ENCODE data around the gene CUL5. TPM values are rescaled to one million over a fixed set of nuclear protein-coding genes. Genes with fewer than 3 reads are reported as not detected.

Gene CUL5
- polyA plus RNA-seq = 10 to 100 TPM; 31.2 to 43.0 (median 42.2) TPM

- peak within 1 kb of the TSS; percentile 95 to 98 (median 98) for H3K27ac Mint-ChIP-seq
- no peaks in the 10 kb centered on the region for H3K9me3 Mint-ChIP-seq
- peaks cover 7 to 27% of the 10 kb centered on the region in 2 donors for H3K4me1 Mint-ChIP-seq
Observed at GRCh38 chr11:108008656-108009496, at the start of gene CUL5. CUL5 (plus strand) TSS chr11:108008898; CDS start chr11:108009349, 451 bp downstream.

GRCh38 chr11:107961480-107961879 is 47.2 kb upstream of the CUL5 start:
- H3K27me3 Mint-ChIP-seq (ENCODE audit: low read depth in 3 of 3) = peaks cover 0 to 6% (median 0%) of the 10 kb centered on the region in 3 donors
- DNase-seq = no peak
- H3K9me3 Mint-ChIP-seq = no peaks in the 10 kb centered on the region
- no peak overlapping the region for H3K27ac Mint-ChIP-seq
- no peaks in the 10 kb centered on the region for H3K36me3 Mint-ChIP-seq
- H3K4me3 Mint-ChIP-seq = no peak overlapping the region
- no peaks in the 10 kb centered on the region for H3K4me1 Mint-ChIP-seq

More at GRCh38 chr11:108008656-108009496, at the start of gene CUL5:
- DNase-seq = peak; percentile 86 to 88 (median 88)
- peaks cover 7 to 14% (median 10%) of the 10 kb centered on the region in 3 donors for H3K27me3 Mint-ChIP-seq (ENCODE audit: low read depth in 3 of 3)
- H3K36me3 Mint-ChIP-seq = no peaks in the 10 kb centered on the region
- H3K4me3 Mint-ChIP-seq = peak within 1 kb of the TSS; percentile 97 to 100 (median 98)

GRCh38 chr11:107962181-107962580 is 46.5 kb upstream of the CUL5 start:
- H3K4me3 Mint-ChIP-seq = no peak overlapping the region
- H3K27me3 Mint-ChIP-seq (ENCODE audit: low read depth in 3 of 3) = peaks cover 0 to 6% (median 0%) of the 10 kb centered on the region in 3 donors
- H3K9me3 Mint-ChIP-seq = no peaks in the 10 kb centered on the region
- no peaks in the 10 kb centered on the region for H3K36me3 Mint-ChIP-seq
- H3K27ac Mint-ChIP-seq = no peak overlapping the region
- no peaks in the 10 kb centered on the region for H3K4me1 Mint-ChIP-seq
- DNase-seq = no peak

- no peaks in the 10 kb centered on the region for H3K4me1 Mint-ChIP-seq
- H3K27me3 Mint-ChIP-seq (ENCODE audit: low read depth in 3 of 3) = peaks cover 0 to 5% (median 0%) of the 10 kb centered on the region in 3 donors
- no peaks in the 10 kb centered on the region for H3K36me3 Mint-ChIP-seq
- no peak overlapping the region for H3K27ac Mint-ChIP-seq
- no peaks in the 10 kb centered on the region for H3K9me3 Mint-ChIP-seq
- no peak for DNase-seq
- H3K4me3 Mint-ChIP-seq = no peak overlapping the region
Observed at GRCh38 chr11:107963091-107963490, 45.6 kb upstream of the CUL5 start.

- DNase-seq = no peak
- Mint-ChIP-seq H3K36me3 (no peaks in the 10 kb centered on the region), H3K4me1 (no peaks in the 10 kb centered on the region), H3K9me3 (no peaks in the 10 kb centered on the region), H3K27ac (no peak overlapping the region), H3K4me3 (no peak overlapping the region), H3K27me3 (ENCODE audit: low read depth in 3 of 3) (peaks cover 0 to 6% (median 1%) of the 10 kb centered on the region in 3 donors)
Observed at GRCh38 chr11:107969219-107969618, 39.5 kb upstream of the CUL5 start.

- Mint-ChIP-seq H3K4me1 (no peaks in the 10 kb centered on the region), H3K27me3 (ENCODE audit: low read depth in 3 of 3) (peaks cover 0 to 8% (median 1%) of the 10 kb centered on the region in 3 donors), H3K4me3 (no peak overlapping the region), H3K27ac (no peak overlapping the region), H3K9me3 (no peaks in the 10 kb centered on the region), H3K36me3 (no peaks in the 10 kb centered on the region)
- no peak for DNase-seq
Observed at GRCh38 chr11:107970049-107970448, 38.6 kb upstream of the CUL5 start.

- Mint-ChIP-seq H3K36me3 (no peaks in the 10 kb centered on the region), H3K4me3 (no peak overlapping the region)
Observed at GRCh38 chr11:107973641-107974040, 35.1 kb upstream of the CUL5 start.

GRCh38 chr11:107988397-107989158 is 20.1 kb upstream of the CUL5 start:
- Mint-ChIP-seq H3K4me1 (no peaks in the 10 kb centered on the region), H3K4me3 (no peak overlapping the region), H3K36me3 (no peaks in the 10 kb centered on the region), H3K27ac (no peak overlapping the region), H3K9me3 (peaks cover 0 to 2% (median 0%) of the 10 kb centered on the region in 6 donors), H3K27me3 (ENCODE audit: low read depth in 3 of 3) (peaks cover 2 to 8% (median 8%) of the 10 kb centered on the region in 3 donors)
- no peak for DNase-seq

More at GRCh38 chr11:107973641-107974040, 35.1 kb upstream of the CUL5 start:
- Mint-ChIP-seq H3K27me3 (ENCODE audit: low read depth in 3 of 3) (peaks cover 0 to 8% (median 1%) of the 10 kb centered on the region in 3 donors), H3K27ac (no peak overlapping the region), H3K9me3 (peaks cover 0 to 4% (median 0%) of the 10 kb centered on the region in 6 donors), H3K4me1 (no peaks in the 10 kb centered on the region)
- no peak for DNase-seq

- Mint-ChIP-seq H3K36me3 (no peaks in the 10 kb centered on the region), H3K27ac (no peak overlapping the region), H3K9me3 (peaks cover 0 to 2% (median 0%) of the 10 kb centered on the region in 6 donors), H3K4me3 (no peak overlapping the region), H3K27me3 (ENCODE audit: low read depth in 3 of 3) (peaks cover 2 to 9% (median 5%) of the 10 kb centered on the region in 3 donors), H3K4me1 (no peaks in the 10 kb centered on the region)
- DNase-seq = no peak
Observed at GRCh38 chr11:107991868-107992414, 16.8 kb upstream of the CUL5 start.

GRCh38 chr11:107996006-107996776 is 12.5 kb upstream of the CUL5 start:
- Mint-ChIP-seq H3K4me1 (no peaks in the 10 kb centered on the region), H3K27ac (no peak overlapping the region), H3K36me3 (no peaks in the 10 kb centered on the region), H3K9me3 (peaks cover 0 to 2% (median 0%) of the 10 kb centered on the region in 6 donors), H3K27me3 (ENCODE audit: low read depth in 3 of 3) (peaks cover 2 to 8% (median 5%) of the 10 kb centered on the region in 3 donors), H3K4me3 (no peak overlapping the region)
- DNase-seq = no peak

- DNase-seq = no peak
- Mint-ChIP-seq H3K4me3 (no peak overlapping the region), H3K9me3 (no peaks in the 10 kb centered on the region), H3K4me1 (no peaks in the 10 kb centered on the region), H3K27ac (no peak overlapping the region), H3K36me3 (no peaks in the 10 kb centered on the region), H3K27me3 (ENCODE audit: low read depth in 3 of 3) (peaks cover 0 to 5% (median 3%) of the 10 kb centered on the region in 3 donors)
Observed at GRCh38 chr11:107998761-107999160, 9.9 kb upstream of the CUL5 start.

GRCh38 chr11:107999759-108000455 is 8.8 kb upstream of the CUL5 start:
- H3K4me3 Mint-ChIP-seq = no peak overlapping the region
- H3K27ac Mint-ChIP-seq = no peak overlapping the region
- H3K27me3 Mint-ChIP-seq (ENCODE audit: low read depth in 3 of 3) = peaks cover 0 to 4% (median 3%) of the 10 kb centered on the region in 3 donors
- H3K4me1 Mint-ChIP-seq = no peaks in the 10 kb centered on the region
- H3K36me3 Mint-ChIP-seq = no peaks in the 10 kb centered on the region
- no peaks in the 10 kb centered on the region for H3K9me3 Mint-ChIP-seq
- peak; percentile 8 to 28 (median 18) for DNase-seq

- Mint-ChIP-seq H3K4me3 (no peak overlapping the region), H3K27me3 (ENCODE audit: low read depth in 3 of 3) (peaks cover 0 to 3% (median 0%) of the 10 kb centered on the region in 3 donors), H3K9me3 (no peaks in the 10 kb centered on the region), H3K36me3 (no peaks in the 10 kb centered on the region), H3K4me1 (no peaks in the 10 kb centered on the region), H3K27ac (no peak overlapping the region)
- no peak for DNase-seq
Observed at GRCh38 chr11:108002476-108002875, 6.2 kb upstream of the CUL5 start.

All from immature natural killer cell (primary cell).